Measurements from ENCODE around the gene HDAC1.

- no peak for TF ChIP-seq EZH2 (IDR thresholded peaks at IDR 0.05; ENCODE audit: borderline replicate concordance, low read length)
- no peak for TF ChIP-seq CTCF (conservative IDR thresholded peaks at IDR 0.05 in 1 of 2, IDR thresholded peaks at IDR 0.05 in 1 of 2; ENCODE audit: extremely low read depth in 1 of 2, insufficient read depth in 1 of 2, low read depth in 1 of 2, low read length in 2 of 2)
Measured at GRCh38 chr1:32353886-32354570, 62.1 kb downstream of the HDAC1 start.
